HG03521 (cell line): ENCODE data around the gene TMEM63A.
"Not testable (repeated sequence)": the region's sequence is repeated elsewhere in the genome, so short reads cannot be mapped to it uniquely, and the experiment has no call there.

Experiments
- ATAC-seq: cut with Tn5 transposase; IDR thresholded peaks from one replicate; pipeline ENCODE4 v1.9.1; 2021; ENCODE audit warnings: mild to moderate bottlenecking, moderate library complexity; ENCODE audit not compliant: unreplicated experiment

Gene TMEM63A

DNA sequence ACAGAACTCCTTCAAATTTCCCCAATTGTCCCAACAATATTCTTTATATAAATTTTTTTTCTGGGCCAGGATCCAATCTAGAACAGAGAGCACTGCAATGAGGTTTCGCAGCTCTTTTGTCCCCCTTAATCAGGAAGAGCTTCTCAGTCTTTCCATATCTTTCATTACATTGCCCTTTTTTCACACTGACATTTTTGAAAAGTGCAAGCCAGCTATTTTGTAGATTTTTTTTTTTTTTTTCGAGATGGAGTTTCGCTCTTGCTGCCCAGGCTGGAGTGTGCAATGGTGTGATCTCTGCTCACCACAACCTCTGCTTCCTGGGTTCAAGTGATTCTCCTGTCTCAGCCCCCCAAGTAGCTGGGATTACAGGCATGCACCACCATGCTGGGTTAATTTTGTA, 75.4 kb downstream of the TMEM63A start:
- ATAC-seq, result not testable (repeated sequence)

DNA sequence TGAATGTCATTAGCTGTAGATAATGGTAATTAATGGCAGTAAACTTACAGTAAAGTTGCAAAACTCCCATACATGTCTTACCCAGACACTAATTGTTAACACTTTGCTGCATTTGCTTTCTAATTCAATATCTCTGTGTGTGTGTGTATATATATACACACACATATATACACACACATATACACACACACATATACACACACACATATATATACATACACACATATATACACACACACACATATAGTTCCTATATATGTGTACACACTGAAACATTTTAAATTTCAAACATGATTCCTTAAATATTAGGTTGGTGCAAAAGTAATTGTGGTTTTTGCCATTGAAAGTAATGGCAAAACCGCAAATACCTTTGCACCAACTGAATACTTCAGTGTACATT, 75.9 kb downstream of the TMEM63A start:
- no peak for ATAC-seq

DNA sequence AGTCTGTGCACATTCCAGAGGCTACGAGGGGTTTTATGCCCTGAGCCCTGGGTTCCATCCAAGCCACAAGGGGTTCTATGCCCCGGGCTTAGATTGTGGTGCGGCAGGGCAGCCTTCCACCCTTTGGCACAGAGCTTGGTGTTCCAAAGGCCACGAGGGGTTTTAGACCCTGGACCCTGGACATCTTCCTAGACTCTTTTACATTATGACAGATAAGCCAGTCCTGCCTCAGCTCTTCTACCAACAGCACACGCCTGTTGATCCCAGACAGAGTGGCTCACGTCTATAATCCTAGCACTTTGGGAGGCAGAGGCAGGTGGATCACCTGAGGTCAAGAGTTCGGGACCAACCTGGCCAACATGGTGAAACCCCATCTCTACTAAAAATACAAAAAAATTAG, 81.0 kb downstream of the TMEM63A start:
- ATAC-seq, result not testable (repeated sequence)

DNA sequence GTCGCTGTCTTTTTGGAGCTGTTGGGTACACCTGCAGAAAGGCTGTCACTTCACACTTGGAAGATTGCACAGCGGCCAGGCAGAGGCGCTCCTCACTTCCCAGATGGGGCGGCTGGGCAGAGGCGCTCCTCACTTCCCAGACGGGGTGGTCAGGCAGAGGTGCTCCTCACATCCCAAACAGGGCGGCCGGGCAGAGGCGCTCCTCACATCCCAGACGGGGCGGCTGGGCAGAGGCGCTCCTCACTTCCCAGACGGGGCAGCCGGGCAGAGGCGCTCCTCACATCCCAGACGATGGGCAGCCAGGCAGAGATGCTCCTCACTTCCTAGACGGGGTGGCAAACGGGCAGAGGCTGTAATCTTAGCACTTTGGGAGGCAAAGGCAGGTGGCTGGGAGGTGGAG, 86.1 kb downstream of the TMEM63A start:
- not testable (repeated sequence) for ATAC-seq
